SHP77 treated with DMSO at 0.1 percent for 48 hours (cell line): ENCODE measurements around the gene WDR91.

Experiments
- DNase-seq: peaks from one replicate; lab custom pipeline; 2025; lab: John Stamatoyannopoulos, UW

The WDR91 gene

GRCh38 chr7:135160858-135161653, 50.3 kb downstream of the WDR91 start:
- DNase-seq = no peak

DNA sequence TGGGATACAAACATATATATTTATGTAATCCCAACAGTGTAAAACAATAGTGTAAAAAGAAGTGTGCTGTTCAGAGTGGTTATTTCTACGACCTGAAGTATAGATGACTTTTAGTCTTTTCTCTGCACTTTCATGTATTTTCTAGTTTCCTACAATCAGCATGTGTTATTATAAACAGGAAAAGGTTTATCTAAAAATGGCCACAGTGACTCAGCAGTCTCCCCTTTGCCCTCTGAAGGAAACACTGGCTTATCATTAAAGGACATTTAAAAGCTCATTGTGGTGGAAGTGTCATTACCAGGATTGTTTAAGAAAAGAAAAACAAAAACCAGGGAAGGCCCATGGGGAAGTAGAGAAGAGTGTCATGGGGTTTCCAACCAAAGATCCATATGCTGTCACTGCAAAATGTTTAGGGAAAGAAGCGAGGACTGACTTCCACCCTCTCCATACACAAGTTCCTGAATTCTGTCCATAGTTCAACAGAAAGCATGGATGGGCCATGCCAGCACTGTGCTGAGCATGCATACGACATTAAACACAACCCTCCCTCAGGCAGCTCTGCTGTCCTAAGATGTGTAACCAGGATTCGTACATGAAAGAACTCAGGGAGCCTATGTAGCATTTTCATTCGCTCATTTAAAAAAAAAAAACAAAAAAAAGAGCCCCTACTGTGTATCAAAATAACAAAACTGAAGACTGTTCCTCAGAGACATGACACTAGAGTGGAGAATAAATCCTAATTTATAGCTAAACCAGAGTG, 51.0 kb downstream of the WDR91 start:
- DNase-seq = no peak

DNA sequence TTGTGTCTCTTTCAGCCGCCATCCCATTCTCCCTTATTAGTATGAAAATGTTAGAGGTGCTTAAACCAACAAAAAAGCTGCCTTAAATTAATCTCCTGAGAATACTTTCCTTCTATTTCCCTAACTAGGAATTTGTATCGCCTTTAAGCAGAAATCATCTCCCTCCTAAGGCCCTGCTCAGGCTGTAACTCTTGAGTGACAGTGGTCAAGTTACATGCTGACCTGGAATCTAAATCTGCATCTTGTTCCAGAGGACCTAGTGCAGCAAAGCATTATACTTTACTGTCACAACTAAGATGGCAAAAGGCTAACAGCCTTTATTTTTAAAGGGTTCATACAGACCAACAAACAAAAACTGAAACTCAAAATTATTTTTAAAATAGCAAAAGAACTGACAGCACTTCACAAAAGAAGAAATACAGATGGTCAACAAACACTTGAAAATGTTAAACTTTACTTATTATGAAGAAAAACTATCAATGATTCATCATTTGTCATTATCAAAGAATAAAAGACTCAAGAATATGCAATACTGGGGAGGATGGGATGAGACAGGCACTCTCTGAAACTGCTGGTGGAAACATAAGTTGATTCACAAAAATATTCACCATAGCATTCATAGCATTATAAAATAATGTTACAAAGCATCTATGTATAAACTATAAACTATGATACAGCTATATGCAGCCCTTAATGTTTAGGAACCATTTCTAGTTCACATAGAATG, 51.8 kb downstream of the WDR91 start:
- no peak for DNase-seq

- no peak for DNase-seq
Observed at GRCh38 chr7:135158874-135159273, 52.5 kb downstream of the WDR91 start.

- DNase-seq = no peak
Observed at GRCh38 chr7:135158141-135158655, 53.1 kb downstream of the WDR91 start.

GRCh38 chr7:135156290-135156689, 55.0 kb downstream of the WDR91 start:
- no peak for DNase-seq

- no peak for DNase-seq
Observed at GRCh38 chr7:135154734-135155133, 56.6 kb downstream of the WDR91 start.

DNA sequence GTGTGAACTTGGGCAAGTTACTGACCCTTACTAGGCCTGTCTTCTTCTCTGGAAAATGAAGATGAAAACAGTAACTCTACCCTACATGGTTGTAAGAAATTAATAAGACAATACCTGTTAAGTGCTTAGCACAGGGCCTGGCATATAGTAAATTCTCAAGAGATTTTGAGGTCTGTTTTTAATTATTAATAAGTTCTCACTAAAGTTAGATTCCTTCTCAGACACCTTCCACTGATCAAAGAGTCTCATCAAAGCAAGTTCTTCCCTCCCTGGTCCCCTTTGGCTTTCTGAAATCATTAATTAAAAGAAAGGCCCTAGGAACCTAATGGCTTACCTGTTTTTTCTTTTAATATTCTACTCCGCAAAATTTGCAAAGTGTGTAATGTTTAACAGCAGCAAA, 58.9 kb downstream of the WDR91 start:
- no peak for DNase-seq

- no peak for DNase-seq
Observed at GRCh38 chr7:135151533-135151932, 59.8 kb downstream of the WDR91 start.

- DNase-seq = no peak
Observed at GRCh38 chr7:135151132-135151531, 60.2 kb downstream of the WDR91 start.

GRCh38 chr7:135150072-135150782, 61.1 kb downstream of the WDR91 start:
- DNase-seq = no peak

DNA sequence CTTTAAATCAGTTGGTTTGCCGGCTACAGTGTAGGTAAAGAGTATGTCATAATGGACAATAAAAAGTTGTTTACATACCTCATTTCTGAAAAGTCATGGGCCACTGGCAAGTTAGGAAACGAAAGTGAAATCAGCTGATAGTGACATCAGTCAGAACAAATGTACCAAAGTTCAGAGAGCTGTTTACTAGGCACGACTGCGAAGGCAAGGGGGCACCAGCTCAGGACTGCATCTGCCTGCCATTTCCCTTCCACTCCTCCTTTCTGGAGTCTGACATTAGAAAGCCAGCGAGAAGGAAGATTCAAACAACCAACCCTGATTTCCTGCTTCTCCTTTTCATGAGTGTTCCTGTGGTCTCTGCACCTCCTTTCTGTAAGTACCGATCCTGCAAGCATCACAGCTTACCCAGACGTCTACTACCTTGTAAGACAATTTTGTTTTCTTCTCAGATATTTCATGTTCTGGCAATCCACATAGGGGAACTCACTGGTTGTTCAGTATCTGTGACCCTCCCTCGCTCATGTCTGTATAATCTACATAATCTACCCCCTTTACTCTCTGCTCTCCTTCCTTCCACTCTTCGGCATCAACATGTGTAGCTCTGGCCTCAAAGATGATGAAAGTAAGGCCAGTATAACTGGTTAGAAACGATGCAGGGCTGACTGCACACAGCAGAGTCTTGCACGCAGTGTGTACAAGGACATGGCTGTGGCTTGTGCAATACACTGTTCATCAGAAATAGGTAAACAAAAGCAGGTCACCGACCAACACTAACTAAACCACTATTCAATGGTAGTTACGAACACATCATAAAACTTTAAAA, 63.2 kb downstream of the WDR91 start, which contains the start of gene TMEM140:
TSS of gene TMEM140 (plus strand) at position 174 of the 823 bp plus-strand sequence. CDS start 16,370 bp downstream, outside the sequence.
- DNase-seq = no peak

DNA sequence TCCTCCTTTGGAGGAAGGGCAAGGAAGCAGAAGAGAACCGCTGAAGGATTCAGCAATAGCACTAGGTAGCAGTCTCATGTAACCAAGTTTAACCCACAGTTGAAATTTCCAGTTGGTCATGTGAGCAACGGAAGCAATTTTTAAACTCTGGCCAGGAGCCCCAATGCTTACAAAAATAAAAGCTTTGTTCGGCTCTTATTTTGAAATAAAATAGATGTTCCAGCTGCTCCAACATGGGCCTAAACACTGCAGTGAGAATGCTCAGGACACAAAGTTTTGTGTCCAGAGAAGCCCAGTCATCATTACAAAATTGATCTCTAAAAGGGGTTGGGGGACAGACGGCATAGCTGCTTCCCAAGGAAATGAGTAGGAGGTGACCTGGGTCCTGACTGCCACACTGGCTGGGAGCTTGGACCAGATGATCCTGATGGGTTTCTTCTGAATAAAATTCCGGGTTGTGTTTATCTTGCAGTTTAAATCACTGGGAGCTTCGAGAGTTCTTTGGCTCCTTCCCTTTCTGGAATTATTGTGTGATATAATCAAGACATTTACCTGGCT, 63.9 kb downstream of the WDR91 start:
- DNase-seq = no peak

DNA sequence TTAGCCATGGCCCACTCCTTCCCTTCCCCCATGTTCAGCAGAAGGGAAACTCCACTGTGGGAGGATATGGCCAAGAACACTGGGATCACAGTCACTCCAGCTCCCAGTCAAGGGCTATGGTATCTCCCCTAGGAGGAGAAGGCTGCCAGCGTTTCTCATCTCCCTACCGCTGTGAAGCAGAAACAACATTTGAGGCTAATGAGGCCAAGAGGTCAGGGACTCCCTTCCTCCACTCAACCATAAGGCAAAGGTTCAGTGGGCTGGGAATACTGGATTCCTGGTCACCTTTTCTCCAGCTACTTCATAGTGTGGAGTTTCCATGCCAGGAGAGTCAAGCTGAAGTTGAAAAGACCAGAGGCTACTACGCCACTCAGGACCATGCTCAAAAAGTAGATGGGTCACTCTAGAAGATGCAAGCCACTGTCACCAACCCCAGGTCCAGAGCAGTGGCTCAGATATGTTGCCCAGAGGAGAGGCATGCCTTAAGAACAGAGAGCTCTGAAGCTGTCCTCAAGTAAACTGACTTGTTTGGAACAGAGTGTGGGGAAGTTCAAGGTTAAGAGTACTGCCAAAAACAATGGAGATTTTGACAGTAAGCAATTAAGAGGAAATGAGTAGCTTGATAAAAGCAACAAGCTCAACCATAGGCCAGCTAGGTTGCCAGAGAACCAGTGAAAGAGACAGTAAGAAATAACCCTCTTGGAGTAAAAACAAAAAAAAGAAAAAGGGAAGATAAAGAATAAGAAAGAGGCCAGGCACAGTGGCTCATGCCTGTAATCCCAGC, 67.2 kb downstream of the WDR91 start:
- DNase-seq = no peak
